ENCODE data around the gene RNF111. TPM values are rescaled to one million over a fixed set of nuclear protein-coding genes. Genes with fewer than 3 reads are reported as not detected.

RNF111 gene
- total RNA-seq, 2 donors from 2014 or later = 15.4 to 22.5 TPM

GRCh38 chr15:58977887-58978286 is 9.6 kb upstream of the RNF111 start:
- H3K27me3 ChIP-seq (replicated peaks; ENCODE audit: insufficient read depth) = no peaks in the 10 kb centered on the region
- H3K4me1 ChIP-seq (replicated peaks) = no peaks in the 10 kb centered on the region
- intact Hi-C loops (cut with DNase I) = no loop called here
- DNase-seq (ENCODE audit: low spot score) = no peak
- H3K36me3 ChIP-seq = no peaks in the 10 kb centered on the region
- no peak overlapping the region for H3K27ac ChIP-seq
- no peaks in the 10 kb centered on the region for H3K9me3 ChIP-seq
- TF ChIP-seq POLR2AphosphoS5 (IDR thresholded peaks at IDR 0.05) (no peak), POLR2A (IDR thresholded peaks at IDR 0.05) (no peak), CTCF (IDR thresholded peaks at IDR 0.05) (no peak)
- no peak overlapping the region for H3K4me3 ChIP-seq

- DNase-seq (ENCODE audit: low spot score) = no peak
- Histone ChIP-seq H3K9me3 (no peaks in the 10 kb centered on the region), H3K27me3 (replicated peaks; ENCODE audit: insufficient read depth) (no peaks in the 10 kb centered on the region), H3K4me1 (replicated peaks) (no peaks in the 10 kb centered on the region), H3K36me3 (no peaks in the 10 kb centered on the region), H3K27ac (no peak overlapping the region), H3K4me3 (no peak overlapping the region)
- WGBS = 6% methylated on average over 5 of the region's 5 CpGs
- TF ChIP-seq CTCF (IDR thresholded peaks at IDR 0.05) = peak in 3 of 4 experiments; percentile 39 to 69 (median 57)
- TF ChIP-seq POLR2A (IDR thresholded peaks at IDR 0.05) = no peak
- no peak for TF ChIP-seq POLR2AphosphoS5 (IDR thresholded peaks at IDR 0.05)
- intact Hi-C loops (cut with DNase I) = loop anchor here (2.0 to 10.0 kb wide), 2 partner anchors 184 to 512 kb away; no protein-coding TSS in a partner anchor
Measured at GRCh38 chr15:58980351-58980939, 7.0 kb upstream of the RNF111 start.

- no peak overlapping the region for H3K27ac ChIP-seq
Measured at GRCh38 chr15:58981808-58982475, 5.5 kb upstream of the RNF111 start.

GRCh38 chr15:58983261-58983660 is 4.2 kb upstream of the RNF111 start:
- Histone ChIP-seq H3K4me1 (replicated peaks) (no peaks in the 10 kb centered on the region), H3K36me3 (no peaks in the 10 kb centered on the region), H3K9me3 (no peaks in the 10 kb centered on the region), H3K4me3 (no peak overlapping the region), H3K27me3 (replicated peaks; ENCODE audit: insufficient read depth) (no peaks in the 10 kb centered on the region), H3K27ac (no peak overlapping the region)
- no peak for DNase-seq (ENCODE audit: low spot score)
- intact Hi-C loops (cut with DNase I) = loop anchor here (10.0 kb wide), 1 partner anchor 182 kb away; no protein-coding TSS in a partner anchor
- 74% methylated on average over 2 of the region's 2 CpGs for WGBS
- TF ChIP-seq CTCF (IDR thresholded peaks at IDR 0.05) = no peak
- no peak for TF ChIP-seq POLR2AphosphoS5 (IDR thresholded peaks at IDR 0.05)
- TF ChIP-seq POLR2A (IDR thresholded peaks at IDR 0.05) = no peak

More at GRCh38 chr15:58981808-58982475, 5.5 kb upstream of the RNF111 start:
- intact Hi-C loops (cut with DNase I) = loop anchor here (2.0 to 10.0 kb wide), 2 partner anchors 183 to 511 kb away; no protein-coding TSS in a partner anchor
- WGBS = 82% methylated on average over 5 of the region's 6 CpGs
- H3K27me3 ChIP-seq (replicated peaks; ENCODE audit: insufficient read depth) = no peaks in the 10 kb centered on the region
- no peak overlapping the region for H3K4me3 ChIP-seq
- no peaks in the 10 kb centered on the region for H3K4me1 ChIP-seq (replicated peaks)
- no peaks in the 10 kb centered on the region for H3K9me3 ChIP-seq
- no peak for TF ChIP-seq POLR2A (IDR thresholded peaks at IDR 0.05)
- TF ChIP-seq CTCF (IDR thresholded peaks at IDR 0.05) = no peak
- no peak for TF ChIP-seq POLR2AphosphoS5 (IDR thresholded peaks at IDR 0.05)
- no peaks in the 10 kb centered on the region for H3K36me3 ChIP-seq
- no peak for DNase-seq (ENCODE audit: low spot score)

Data from prostate gland (tissue), 2 donors.